Activated T-cell treated with anti-CD3 and anti-CD28 coated beads, Interleukin-2, amount 50 U/mL, for 72 hours (primary cell): ENCODE measurements around the gene GIMD1. TPM values are rescaled to one million over a fixed set of nuclear protein-coding genes. Genes with fewer than 3 reads are reported as not detected.
"Not testable (repeated sequence)": the region's sequence is repeated elsewhere in the genome, so short reads cannot be mapped to it uniquely, and the experiment has no call there.

Source experiments
- ATAC-seq, 2 donors: fragments of 150-1000 bp; cut with Tn5 transposase; replicated peaks in 1 of 2; 2 replicates each; pipeline ENCODE4 v1.10.0; 2021; ENCODE audit warnings: moderate library complexity in 2 of 2, mild to moderate bottlenecking in 1 of 2
- DNase-seq, 2 donors: peaks; one replicate each; pipeline ENCODE4 v3.0.0; 2021 to 2022; ENCODE audit warnings: mixed read lengths in 1 of 2
- H3K27ac Mint-ChIP-seq: one replicate; pipeline ENCODE4 v1.8.0; 2022; ENCODE audit warnings: mild to moderate bottlenecking, moderate library complexity, mixed read lengths
- H3K27me3 Mint-ChIP-seq: one replicate; pipeline ENCODE4 v1.8.0; 2022; ENCODE audit warnings: low read depth, mixed read lengths
- H3K36me3 Mint-ChIP-seq, 2 donors: one replicate each; pipeline ENCODE4 v1.8.0; 2022; ENCODE audit warnings: mixed read lengths in 2 of 2, mild to moderate bottlenecking in 1 of 2; ENCODE audit not compliant: insufficient read depth in 2 of 2
- H3K4me1 Mint-ChIP-seq: one replicate; pipeline ENCODE4 v1.8.0; 2022; ENCODE audit warnings: low read depth, mixed read lengths
- H3K4me3 Mint-ChIP-seq, 2 donors: one replicate each; pipeline ENCODE4 v1.8.0; 2022; ENCODE audit warnings: mild to moderate bottlenecking in 2 of 2, mixed read lengths in 2 of 2, moderate library complexity in 2 of 2
- H3K9me3 Mint-ChIP-seq, 2 donors: one replicate each; pipeline ENCODE4 v1.8.0; 2022; ENCODE audit warnings: mixed read lengths in 2 of 2
- total RNA-seq, 2 donors: library from RNA; stranded (reverse); gene quantifications; one replicate each; pipeline ENCODE4 v1.2.3, GENCODE V29; 2022

GIMD1 gene
- total RNA-seq = not detected

DNA sequence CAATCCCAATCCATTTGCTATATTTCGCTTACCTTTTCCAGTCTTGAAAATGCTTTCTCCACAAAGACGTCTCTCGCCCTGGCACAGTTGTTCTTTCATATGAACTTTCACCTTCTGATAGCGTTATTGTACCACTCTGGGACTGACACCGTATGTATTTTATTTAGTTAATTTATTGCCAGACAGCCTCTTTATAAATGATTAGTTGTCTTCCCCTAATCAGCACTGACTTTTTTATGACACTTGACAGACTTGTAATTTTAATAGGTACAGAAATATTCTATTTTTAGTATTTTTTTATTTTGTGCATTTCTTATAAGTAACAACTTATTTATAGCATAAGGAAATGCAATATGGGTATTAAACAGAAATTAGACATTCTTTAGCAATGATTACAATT lies at the start of gene GIMD1:
TSS of gene GIMD1 (minus strand) at position 101 of the 400 bp plus-strand sequence. CDS start 1,343 bp downstream, outside the sequence.
- Mint-ChIP-seq H3K9me3 (no peaks in the 10 kb centered on the region), H3K4me3 (no peak within 1 kb of the TSS), H3K27me3 (peaks cover 10% of the 10 kb centered on the region), H3K27ac (no peak within 1 kb of the TSS), H3K36me3 (no peaks in the 10 kb centered on the region), H3K4me1 (no peaks in the 10 kb centered on the region)
- ATAC-seq (no peak), DNase-seq (no peak)

DNA sequence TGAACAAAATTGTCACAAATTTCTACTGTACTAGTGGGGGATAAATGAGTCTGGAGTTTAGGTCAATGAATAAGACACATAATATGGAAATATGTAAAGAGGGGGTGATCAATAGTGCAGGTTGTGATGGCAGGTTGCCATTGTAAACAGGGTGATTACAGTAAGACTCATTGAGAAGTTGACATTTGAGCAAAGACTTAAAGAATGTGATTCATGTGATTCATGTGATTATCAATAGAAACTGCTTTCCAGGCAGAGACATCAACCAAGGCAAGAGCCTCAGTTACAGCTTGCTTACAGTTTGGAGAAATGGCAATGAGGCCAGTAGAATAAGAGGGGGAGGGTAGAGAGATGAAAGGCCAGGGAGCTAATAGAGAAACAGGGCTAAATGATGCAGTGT lies 45.8 kb upstream of the GIMD1 start:
- Mint-ChIP-seq H3K4me1 (no peaks in the 10 kb centered on the region), H3K4me3 (no peak overlapping the region), H3K9me3 (no peaks in the 10 kb centered on the region), H3K27ac (no peak overlapping the region), H3K36me3 (no peaks in the 10 kb centered on the region), H3K27me3 (peaks cover 12% of the 10 kb centered on the region)
- DNase-seq = no peak
- no peak for ATAC-seq

DNA sequence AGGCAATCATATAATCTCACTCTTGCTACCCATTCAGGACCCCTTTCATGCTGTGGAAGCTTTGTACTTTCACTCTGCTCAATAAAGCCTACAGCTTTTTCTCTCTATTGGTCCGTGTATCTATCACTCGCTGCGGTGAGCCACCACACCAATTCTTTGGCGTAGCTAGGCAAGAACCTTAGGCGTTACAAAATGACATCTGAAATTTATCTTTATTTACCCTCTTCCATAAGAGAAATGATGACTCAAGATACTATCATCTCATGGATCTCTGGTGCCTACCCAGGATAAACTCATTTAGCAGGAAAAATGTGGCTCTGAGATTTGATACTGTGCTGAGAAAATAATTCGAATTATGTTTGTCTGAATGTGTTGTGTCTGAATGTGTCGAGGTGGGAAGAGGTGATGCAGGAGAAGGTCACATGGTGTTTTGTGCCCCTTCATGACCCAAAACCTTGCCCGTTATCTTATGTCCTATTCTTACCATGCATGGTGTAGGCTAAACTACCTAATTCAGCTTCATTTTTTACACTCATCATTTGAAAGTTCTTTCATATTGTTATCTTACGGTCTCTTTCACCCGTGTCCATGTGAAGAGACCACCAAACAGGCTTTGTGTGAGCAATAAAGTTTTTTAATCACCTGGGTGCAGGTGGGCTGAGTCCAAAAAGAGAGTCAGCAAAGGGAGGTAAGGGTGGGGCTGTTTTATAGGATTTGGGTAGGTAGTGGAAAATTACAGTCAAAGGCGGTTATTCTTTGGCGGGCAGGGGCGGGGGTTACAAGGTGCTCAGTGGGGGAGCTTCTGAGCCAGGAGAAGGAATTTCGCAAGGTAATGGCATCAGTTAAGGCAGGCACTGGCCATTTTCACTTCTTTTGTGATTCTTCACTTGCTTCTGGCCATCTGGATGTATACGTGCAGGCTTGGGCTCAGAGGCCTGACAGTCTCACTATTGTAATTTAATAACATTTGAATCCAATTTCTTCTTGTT lies 41.6 kb upstream of the GIMD1 start:
- Mint-ChIP-seq H3K27ac (no peak overlapping the region), H3K4me1 (no peaks in the 10 kb centered on the region), H3K36me3 (peaks cover 0 to 2% of the 10 kb centered on the region in 2 donors), H3K9me3 (peaks cover 0 to 5% of the 10 kb centered on the region in 2 donors), H3K4me3 (no peak overlapping the region), H3K27me3 (no peaks in the 10 kb centered on the region)
- DNase-seq (no peak), ATAC-seq (no peak)

DNA sequence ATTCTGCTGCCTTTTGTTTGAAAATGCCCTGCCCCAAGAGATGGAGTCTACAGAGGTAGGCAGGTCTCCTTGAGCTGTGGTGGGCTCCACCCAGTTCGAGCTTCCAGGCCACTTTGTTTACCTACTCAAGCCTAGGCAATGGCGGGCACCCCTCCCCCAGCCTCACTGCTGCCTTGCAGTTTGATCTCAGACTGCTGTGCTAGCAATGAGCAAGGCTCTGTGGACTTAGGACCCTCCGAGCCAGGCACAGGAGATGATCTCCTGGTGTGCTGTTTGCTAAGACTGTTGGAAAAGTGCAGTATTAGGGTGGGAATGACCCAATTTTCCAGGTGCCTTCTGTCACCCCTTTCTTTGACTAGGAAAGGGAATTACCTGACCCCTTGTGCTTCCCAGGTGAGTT lies 39.4 kb upstream of the GIMD1 start:
- H3K9me3 Mint-ChIP-seq, H3K27me3 Mint-ChIP-seq, H3K4me1 Mint-ChIP-seq, H3K4me3 Mint-ChIP-seq, H3K36me3 Mint-ChIP-seq, DNase-seq, H3K27ac Mint-ChIP-seq, ATAC-seq: not testable (repeated sequence)

DNA sequence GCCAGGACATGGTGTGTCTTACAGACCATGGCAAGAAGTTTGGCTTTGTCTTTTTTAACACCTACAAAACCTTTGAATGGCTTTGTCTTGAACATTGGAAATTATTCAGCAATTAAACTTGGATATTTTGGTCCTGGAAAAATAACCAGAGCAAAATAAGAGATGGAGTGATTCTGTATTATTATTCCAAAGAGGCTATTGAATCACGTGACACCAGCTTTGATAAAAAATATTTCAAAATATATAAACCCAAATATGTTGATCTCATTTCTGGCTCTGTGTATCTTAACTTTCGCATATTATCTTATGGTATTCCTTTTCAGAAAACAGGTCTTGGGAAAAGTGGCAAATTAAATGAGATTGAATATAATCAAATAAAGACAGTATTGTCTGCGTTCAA lies 32.6 kb upstream of the GIMD1 start:
- peaks cover 12% of the 10 kb centered on the region in 2 donors for H3K9me3 Mint-ChIP-seq
- H3K27ac Mint-ChIP-seq = no peak overlapping the region
- H3K36me3 Mint-ChIP-seq = peaks cover 6 to 8% of the 10 kb centered on the region in 2 donors
- H3K4me1 Mint-ChIP-seq = no peaks in the 10 kb centered on the region
- no peaks in the 10 kb centered on the region for H3K27me3 Mint-ChIP-seq
- no peak for ATAC-seq
- DNase-seq = no peak
- H3K4me3 Mint-ChIP-seq = no peak overlapping the region

DNA sequence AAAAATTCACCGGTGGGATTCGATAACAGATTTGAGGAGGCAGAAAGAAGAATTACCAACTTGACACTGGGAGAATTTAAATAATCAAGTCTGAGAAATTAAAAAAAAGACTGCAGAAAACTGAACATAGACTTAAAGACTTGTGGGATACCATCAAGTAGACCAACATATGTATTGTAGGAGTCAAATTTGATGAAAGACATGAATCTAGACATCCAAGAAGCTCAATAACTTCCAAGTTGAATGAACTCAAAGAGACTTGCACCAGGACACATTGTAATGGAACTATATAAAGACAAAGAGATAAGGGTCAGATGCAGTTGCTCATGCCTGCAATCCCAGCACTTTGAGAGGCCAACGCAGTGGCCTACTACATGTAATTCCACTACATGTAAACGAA lies 30.3 kb upstream of the GIMD1 start:
- H3K27me3 Mint-ChIP-seq, H3K4me3 Mint-ChIP-seq, ATAC-seq, H3K27ac Mint-ChIP-seq, DNase-seq, H3K36me3 Mint-ChIP-seq, H3K4me1 Mint-ChIP-seq: not testable (repeated sequence)
- H3K9me3 Mint-ChIP-seq = peaks cover 7 to 14% of the 10 kb centered on the region in 2 donors

DNA sequence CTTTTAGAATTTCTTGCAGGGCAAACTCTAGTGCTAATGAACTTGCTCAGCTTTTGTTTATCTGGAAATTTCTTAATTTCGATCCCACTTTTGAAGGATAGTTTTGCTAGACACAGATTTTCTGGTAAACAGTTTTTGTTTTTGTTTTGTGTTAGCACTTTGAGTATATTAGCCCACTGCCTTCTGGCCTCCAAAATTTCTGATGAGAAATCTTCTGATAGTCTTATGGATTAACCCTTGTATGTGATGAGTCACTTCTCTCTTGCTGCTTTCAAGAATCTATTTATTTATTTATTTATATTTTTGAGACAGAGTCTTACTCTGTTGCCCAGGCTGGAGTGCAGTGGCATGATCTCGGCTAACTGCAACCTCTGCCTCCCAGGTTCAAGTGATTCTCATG lies 27.0 kb upstream of the GIMD1 start:
- no peak for ATAC-seq

DNA sequence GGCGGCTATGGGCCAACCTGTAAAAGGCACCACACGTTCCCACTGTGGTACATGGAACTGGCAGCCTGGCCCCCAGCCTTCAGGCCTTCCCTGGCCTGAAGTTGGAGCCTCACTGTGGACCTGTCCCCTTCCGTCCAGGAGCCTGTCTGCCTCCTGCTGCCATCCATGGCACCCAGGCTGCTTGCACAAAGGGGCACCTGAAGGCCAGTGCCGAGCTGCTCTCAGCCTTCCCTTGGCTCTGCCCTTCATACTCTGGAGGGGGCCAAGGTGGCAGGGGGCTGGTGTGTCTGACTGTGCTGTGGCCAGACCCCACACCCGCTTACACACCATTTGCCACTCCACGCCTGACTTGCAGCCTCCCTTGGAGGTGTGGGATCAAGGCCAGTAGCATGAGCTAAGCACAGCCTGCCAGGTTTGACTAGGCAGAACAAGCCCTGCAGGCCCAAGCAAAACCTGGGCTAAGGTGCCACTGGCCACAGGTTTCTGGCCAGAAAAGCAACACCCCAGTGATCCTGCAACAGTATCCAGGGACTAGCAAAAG lies 17.3 kb upstream of the GIMD1 start:
- H3K4me1 Mint-ChIP-seq = no peaks in the 10 kb centered on the region
- ATAC-seq (no peak), DNase-seq (no peak)
- H3K27me3 Mint-ChIP-seq = no peaks in the 10 kb centered on the region
- H3K36me3 Mint-ChIP-seq = no peaks in the 10 kb centered on the region
- no peak overlapping the region for H3K27ac Mint-ChIP-seq
- H3K9me3 Mint-ChIP-seq = no peaks in the 10 kb centered on the region
- no peak overlapping the region for H3K4me3 Mint-ChIP-seq

More for the DNA sequence above, 27.0 kb upstream of the GIMD1 start:
- Mint-ChIP-seq H3K36me3 (peaks cover 4 to 6% of the 10 kb centered on the region in 2 donors), H3K27me3 (no peaks in the 10 kb centered on the region), H3K4me1 (no peaks in the 10 kb centered on the region), H3K9me3 (peaks cover 7 to 16% of the 10 kb centered on the region in 2 donors), H3K27ac (no peak overlapping the region), H3K4me3 (no peak overlapping the region)
- DNase-seq = no peak

DNA sequence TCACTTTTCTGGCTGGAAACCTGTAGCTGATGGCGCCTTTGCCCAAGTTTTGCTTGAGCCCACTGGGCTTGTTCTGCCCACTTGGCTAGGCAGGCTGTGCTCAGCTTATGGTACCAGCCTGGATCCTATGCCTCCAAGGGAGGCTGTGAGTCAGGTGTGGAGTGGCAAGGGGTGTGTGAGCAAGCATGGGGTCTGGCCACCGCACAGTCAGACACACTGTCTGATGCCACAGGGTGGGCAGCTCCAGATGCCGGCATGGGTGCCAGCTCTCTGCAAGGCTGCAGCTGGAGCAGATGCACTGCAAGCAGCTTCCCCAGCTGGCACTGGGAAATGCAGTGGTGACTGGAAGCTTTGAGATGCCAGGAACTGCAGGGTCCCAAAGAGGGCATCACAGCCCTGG lies 16.3 kb upstream of the GIMD1 start:
- H3K27ac Mint-ChIP-seq = no peak overlapping the region
- DNase-seq (no peak), ATAC-seq (no peak)
- H3K27me3 Mint-ChIP-seq = no peaks in the 10 kb centered on the region
- H3K4me3 Mint-ChIP-seq = no peak overlapping the region
- no peaks in the 10 kb centered on the region for H3K4me1 Mint-ChIP-seq
- H3K9me3 Mint-ChIP-seq = no peaks in the 10 kb centered on the region
- H3K36me3 Mint-ChIP-seq = no peaks in the 10 kb centered on the region

DNA sequence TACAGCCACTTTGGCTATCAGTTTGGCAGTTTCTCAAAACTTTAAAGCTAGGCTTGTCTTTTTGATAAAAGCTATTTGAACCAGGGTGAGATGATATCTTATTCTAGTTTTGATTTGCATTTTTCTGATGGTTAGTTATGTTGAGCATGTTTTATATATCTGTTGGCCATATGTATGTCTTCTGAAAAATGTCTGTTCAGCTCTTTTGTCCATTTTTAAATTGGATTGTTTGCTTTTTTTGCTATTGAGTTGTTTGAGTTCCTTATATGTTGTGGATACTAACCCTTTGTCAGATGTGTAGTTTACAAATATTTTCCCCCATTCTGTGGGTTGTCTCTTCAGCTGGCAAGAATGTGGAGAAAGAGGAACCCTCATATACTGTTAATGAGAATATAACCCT lies 11.6 kb upstream of the GIMD1 start:
- ATAC-seq (no peak), DNase-seq (no peak)
- Mint-ChIP-seq H3K9me3 (no peaks in the 10 kb centered on the region), H3K4me3 (no peak overlapping the region), H3K36me3 (no peaks in the 10 kb centered on the region), H3K27me3 (peaks cover 8% of the 10 kb centered on the region), H3K4me1 (no peaks in the 10 kb centered on the region), H3K27ac (no peak overlapping the region)

DNA sequence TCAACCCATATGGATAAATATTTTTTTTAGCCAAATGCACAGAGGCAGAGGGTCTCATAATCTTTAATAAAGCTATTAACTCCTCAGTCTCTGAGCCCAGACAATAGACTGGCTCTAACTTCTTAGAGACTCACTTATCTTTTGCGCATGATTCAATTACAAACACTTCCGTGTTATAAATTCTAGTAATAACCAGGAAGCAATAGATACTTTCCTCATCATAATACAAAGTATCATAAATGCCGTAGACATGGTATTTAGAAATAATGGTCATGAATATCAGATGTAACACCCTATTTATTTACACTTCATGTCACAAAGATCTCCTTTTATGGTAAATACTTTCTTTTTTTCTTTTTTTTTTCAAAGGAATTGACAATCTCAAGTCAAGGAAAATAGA lies 4.4 kb upstream of the GIMD1 start:
- H3K27me3 Mint-ChIP-seq = peaks cover 18% of the 10 kb centered on the region
- DNase-seq = no peak
- H3K9me3 Mint-ChIP-seq = no peaks in the 10 kb centered on the region
- no peaks in the 10 kb centered on the region for H3K36me3 Mint-ChIP-seq
- ATAC-seq = no peak
- H3K27ac Mint-ChIP-seq = no peak overlapping the region
- H3K4me3 Mint-ChIP-seq = no peak overlapping the region
- H3K4me1 Mint-ChIP-seq = no peaks in the 10 kb centered on the region

DNA sequence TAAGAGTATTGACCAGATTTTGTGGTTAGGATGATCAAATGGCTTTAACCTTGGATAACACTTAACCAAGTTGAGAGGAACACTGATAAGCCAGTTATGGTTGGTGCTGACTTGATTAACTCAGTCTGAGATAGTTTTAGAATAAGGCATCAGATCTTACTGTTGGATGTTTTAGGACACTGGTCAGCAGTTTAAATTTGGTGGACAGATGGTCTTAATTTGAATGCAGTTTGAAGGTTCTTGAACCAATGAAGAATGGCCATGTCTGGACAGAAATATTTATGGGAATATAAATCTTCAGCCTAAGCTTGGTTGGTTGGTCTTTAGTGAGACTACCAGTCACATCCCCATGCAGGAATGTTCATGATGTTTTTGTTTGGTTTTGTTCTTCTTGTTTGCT lies 2.6 kb upstream of the GIMD1 start:
- no peaks in the 10 kb centered on the region for H3K9me3 Mint-ChIP-seq
- H3K4me3 Mint-ChIP-seq = no peak overlapping the region
- H3K4me1 Mint-ChIP-seq = no peaks in the 10 kb centered on the region
- no peaks in the 10 kb centered on the region for H3K36me3 Mint-ChIP-seq
- no peak overlapping the region for H3K27ac Mint-ChIP-seq
- DNase-seq (no peak), ATAC-seq (no peak)
- peaks cover 18% of the 10 kb centered on the region for H3K27me3 Mint-ChIP-seq

DNA sequence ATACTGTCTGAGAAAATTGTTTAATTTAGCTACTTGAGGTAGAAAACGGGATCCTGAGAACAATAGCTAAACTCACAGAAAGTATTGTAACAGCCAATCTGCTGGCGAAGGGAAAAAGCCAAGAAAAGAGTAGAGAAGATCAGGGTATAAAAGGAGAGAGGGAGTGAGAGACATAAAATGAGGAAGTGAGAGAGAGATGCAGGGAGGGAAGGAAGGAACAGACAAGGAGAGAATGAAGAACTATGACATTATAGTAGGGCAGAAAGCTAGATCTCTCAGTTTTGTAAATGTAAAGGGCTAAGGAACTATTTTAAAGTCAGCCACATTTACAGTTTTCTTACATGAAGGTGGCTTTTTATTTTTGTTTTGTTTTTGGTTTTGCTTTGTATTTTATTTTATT lies 1.6 kb upstream of the GIMD1 start:
- DNase-seq (no peak), ATAC-seq (no peak)
- H3K36me3 Mint-ChIP-seq = no peaks in the 10 kb centered on the region
- H3K27me3 Mint-ChIP-seq = peaks cover 18% of the 10 kb centered on the region
- no peaks in the 10 kb centered on the region for H3K4me1 Mint-ChIP-seq
- no peak overlapping the region for H3K4me3 Mint-ChIP-seq
- H3K27ac Mint-ChIP-seq = no peak overlapping the region
- no peaks in the 10 kb centered on the region for H3K9me3 Mint-ChIP-seq
